Measurements from ENCODE around the gene COA5. TPM values are rescaled to one million over a fixed set of nuclear protein-coding genes. Genes with fewer than 3 reads are reported as not detected.

The COA5 gene
- total RNA-seq, 4 donors from 2014 or later: 18.4 to 32.7 (median 27.2) TPM

GRCh38 chr2:98634406-98635092 lies 26.2 kb upstream of the COA5 start:
- H3K36me3 ChIP-seq: peaks cover 0 to 89% (median 4%) of the 10 kb centered on the region in 3 donors
- no peak overlapping the region for H3K4me3 ChIP-seq
- H3K9me3 ChIP-seq: no peaks in the 10 kb centered on the region
- no peaks in the 10 kb centered on the region for H3K4me1 ChIP-seq
- H3K27me3 ChIP-seq: no peaks in the 10 kb centered on the region
- peak in 2 of 6 experiments; percentile 5 to 10 for TF ChIP-seq CTCF (IDR thresholded peaks at IDR 0.05)
- TF ChIP-seq POLR2A (IDR thresholded peaks at IDR 0.05): no peak
- no peak for DNase-seq
- peak overlapping the region in 1 of 4 donors; percentile 40 for H3K27ac ChIP-seq

DNA sequence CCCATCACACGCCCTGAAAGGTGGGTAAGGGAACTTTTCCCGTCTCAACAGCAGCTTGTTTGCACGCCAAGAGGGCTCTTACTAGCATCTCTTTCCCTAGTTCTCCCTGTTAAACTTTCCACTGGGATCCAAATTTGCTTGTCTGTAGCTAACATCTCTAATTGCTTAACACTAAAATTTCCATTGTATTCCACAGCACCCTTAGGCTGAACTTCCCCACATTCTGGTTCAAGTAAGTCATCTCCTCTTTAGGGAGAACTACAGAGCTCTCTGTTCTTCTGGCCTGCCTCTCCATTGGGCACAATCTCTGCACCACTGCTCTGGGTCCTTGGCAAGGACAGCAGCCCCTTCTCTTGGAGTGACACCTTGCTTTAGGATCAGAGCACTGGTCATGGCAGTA lies 24.0 kb upstream of the COA5 start:
- peaks cover 0 to 80% (median 7%) of the 10 kb centered on the region in 3 donors for H3K36me3 ChIP-seq
- no peak overlapping the region for H3K4me3 ChIP-seq
- no peaks in the 10 kb centered on the region for H3K27me3 ChIP-seq
- no peaks in the 10 kb centered on the region for H3K4me1 ChIP-seq
- no peak overlapping the region for H3K27ac ChIP-seq
- DNase-seq: no peak
- H3K9me3 ChIP-seq: no peaks in the 10 kb centered on the region
- TF ChIP-seq CTCF (IDR thresholded peaks at IDR 0.05) (no peak), POLR2A (IDR thresholded peaks at IDR 0.05) (no peak)

- no peaks in the 10 kb centered on the region for H3K4me1 ChIP-seq
- no peak overlapping the region for H3K27ac ChIP-seq
- H3K9me3 ChIP-seq: no peaks in the 10 kb centered on the region
- H3K4me3 ChIP-seq: no peak overlapping the region
- H3K27me3 ChIP-seq: no peaks in the 10 kb centered on the region
- no peak for TF ChIP-seq POLR2A (IDR thresholded peaks at IDR 0.05)
- TF ChIP-seq CTCF (IDR thresholded peaks at IDR 0.05): no peak
- DNase-seq: no peak
- peaks cover 0 to 41% (median 2%) of the 10 kb centered on the region in 3 donors for H3K36me3 ChIP-seq
Measured at GRCh38 chr2:98623657-98624056, 15.3 kb upstream of the COA5 start.

- no peak for TF ChIP-seq CTCF (IDR thresholded peaks at IDR 0.05)
- no peak for TF ChIP-seq POLR2A (IDR thresholded peaks at IDR 0.05)
- H3K4me1 ChIP-seq: no peaks in the 10 kb centered on the region
- no peaks in the 10 kb centered on the region for H3K9me3 ChIP-seq
- no peak overlapping the region for H3K4me3 ChIP-seq
- no peaks in the 10 kb centered on the region for H3K27me3 ChIP-seq
- H3K36me3 ChIP-seq: peaks cover 0 to 75% (median 0%) of the 10 kb centered on the region in 3 donors
- no peak overlapping the region for H3K27ac ChIP-seq
- DNase-seq: no peak
Measured at GRCh38 chr2:98617149-98617548, 8.8 kb upstream of the COA5 start.

GRCh38 chr2:98615481-98615880 lies 7.2 kb upstream of the COA5 start:
- TF ChIP-seq CTCF (IDR thresholded peaks at IDR 0.05) (peak in 2 of 6 experiments; percentile 6 to 8), POLR2A (IDR thresholded peaks at IDR 0.05) (no peak)
- H3K9me3 ChIP-seq: no peaks in the 10 kb centered on the region
- no peak for DNase-seq
- H3K27ac ChIP-seq: no peak overlapping the region
- H3K36me3 ChIP-seq: peaks cover 0 to 79% (median 0%) of the 10 kb centered on the region in 3 donors
- H3K4me1 ChIP-seq: peaks cover 0 to 12% (median 0%) of the 10 kb centered on the region in 4 donors
- no peak overlapping the region for H3K4me3 ChIP-seq
- H3K27me3 ChIP-seq: no peaks in the 10 kb centered on the region
